Measurements from ENCODE around the gene NAA38.

NAA38 gene

GRCh38 chr17:7832431-7832830 lies 24.9 kb downstream of the NAA38 start:
- H4K91ac ChIP-seq (ENCODE audit: low read depth, low read length) = no peak overlapping the region
- DNase-seq = no peak
- no CpG with 5 or more reads among the region's 10 CpGs for WGBS (ENCODE audit: extremely low coverage, insufficient coverage, insufficient read length)
- H3K9me3 ChIP-seq (ENCODE audit: insufficient read depth, low read depth, low read length) = peaks cover 2% of the 10 kb centered on the region
- H2AK5ac ChIP-seq (ENCODE audit: low read length) = no peak overlapping the region
- H2BK12ac ChIP-seq (ENCODE audit: low read length) = no peak overlapping the region
- H3K9ac ChIP-seq (ENCODE audit: low read length) = no peak overlapping the region
- no peak overlapping the region for H4K8ac ChIP-seq (ENCODE audit: low read depth, low read length)
- no peak overlapping the region for H2AFZ ChIP-seq (ENCODE audit: insufficient read depth, low read length, poor library complexity)
- peaks cover 12 to 14% of the 10 kb centered on the region in 2 experiments for H3K4me1 ChIP-seq (ENCODE audit: control insufficient read depth in 1 of 2, insufficient read depth in 2 of 2, low read length in 2 of 2)
- no peak overlapping the region for H3K23ac ChIP-seq (ENCODE audit: low read length)
- H3K14ac ChIP-seq (ENCODE audit: low read length) = no peak overlapping the region
- H3K79me2 ChIP-seq (ENCODE audit: control insufficient read depth, insufficient read depth, low read length, poor library complexity) = peaks cover 2% of the 10 kb centered on the region
- H3K27me3 ChIP-seq (ENCODE audit: insufficient read depth, low read length) = no peaks in the 10 kb centered on the region
- H3K4ac ChIP-seq (ENCODE audit: low read depth, low read length) = no peak overlapping the region
- H3K36me3 ChIP-seq (ENCODE audit: control insufficient read depth in 1 of 2, insufficient read depth in 2 of 2, low read length in 2 of 2) = no peaks in the 10 kb centered on the region
- no peak overlapping the region for H4K12ac ChIP-seq (ENCODE audit: low read depth, low read length)
- no peak overlapping the region for H2BK5ac ChIP-seq (ENCODE audit: low read depth, low read length, poor library complexity)
- no peak overlapping the region for H3K18ac ChIP-seq (ENCODE audit: low read length)
- H3K4me2 ChIP-seq (ENCODE audit: low read length) = no peak overlapping the region
- peaks cover 12% of the 10 kb centered on the region for H3K79me1 ChIP-seq (ENCODE audit: low read length)
- H3K4me3 ChIP-seq (ENCODE audit: low read depth, low read length) = no peak overlapping the region
- H2BK120ac ChIP-seq (ENCODE audit: insufficient read depth, low read length, poor library complexity) = no peak overlapping the region
- H3K27ac ChIP-seq (ENCODE audit: low read depth, low read length) = no peak overlapping the region

GRCh38 chr17:7831233-7831632 lies 26.1 kb downstream of the NAA38 start:
- Histone ChIP-seq H3K9ac (ENCODE audit: low read length) (no peak overlapping the region), H2AFZ (ENCODE audit: insufficient read depth, low read length, poor library complexity) (no peak overlapping the region), H3K23ac (ENCODE audit: low read length) (no peak overlapping the region), H3K9me3 (ENCODE audit: insufficient read depth, low read depth, low read length) (peaks cover 2% of the 10 kb centered on the region), H3K27me3 (ENCODE audit: insufficient read depth, low read length) (no peaks in the 10 kb centered on the region), H3K27ac (ENCODE audit: low read depth, low read length) (no peak overlapping the region), H3K14ac (ENCODE audit: low read length) (no peak overlapping the region), H3K4me1 (ENCODE audit: control insufficient read depth in 1 of 2, insufficient read depth in 2 of 2, low read length in 2 of 2) (peaks cover 7 to 10% of the 10 kb centered on the region in 2 experiments), H2BK12ac (ENCODE audit: low read length) (no peak overlapping the region), H3K4me2 (ENCODE audit: low read length) (no peak overlapping the region), H3K36me3 (ENCODE audit: control insufficient read depth in 1 of 2, insufficient read depth in 2 of 2, low read length in 2 of 2) (no peaks in the 10 kb centered on the region), H3K79me1 (ENCODE audit: low read length) (peaks cover 9% of the 10 kb centered on the region), H4K91ac (ENCODE audit: low read depth, low read length) (no peak overlapping the region), H3K4me3 (ENCODE audit: low read depth, low read length) (no peak overlapping the region), H2BK120ac (ENCODE audit: insufficient read depth, low read length, poor library complexity) (no peak overlapping the region), H3K4ac (ENCODE audit: low read depth, low read length) (no peak overlapping the region), H4K8ac (ENCODE audit: low read depth, low read length) (no peak overlapping the region), H3K18ac (ENCODE audit: low read length) (no peak overlapping the region), H3K79me2 (ENCODE audit: control insufficient read depth, insufficient read depth, low read length, poor library complexity) (peaks cover 2% of the 10 kb centered on the region), H4K12ac (ENCODE audit: low read depth, low read length) (no peak overlapping the region), H2BK5ac (ENCODE audit: low read depth, low read length, poor library complexity) (no peak overlapping the region), H2AK5ac (ENCODE audit: low read length) (no peak overlapping the region)
- WGBS (ENCODE audit: extremely low coverage, insufficient coverage, insufficient read length) = no CpG with 5 or more reads among the region's 7 CpGs
- no peak for DNase-seq

GRCh38 chr17:7830616-7831015 lies 26.7 kb downstream of the NAA38 start:
- peaks cover 7 to 10% of the 10 kb centered on the region in 2 experiments for H3K4me1 ChIP-seq (ENCODE audit: control insufficient read depth in 1 of 2, insufficient read depth in 2 of 2, low read length in 2 of 2)
- H3K23ac ChIP-seq (ENCODE audit: low read length) = no peak overlapping the region
- no peaks in the 10 kb centered on the region for H3K36me3 ChIP-seq (ENCODE audit: control insufficient read depth in 1 of 2, insufficient read depth in 2 of 2, low read length in 2 of 2)
- H2BK5ac ChIP-seq (ENCODE audit: low read depth, low read length, poor library complexity) = no peak overlapping the region
- H3K9ac ChIP-seq (ENCODE audit: low read length) = no peak overlapping the region
- H2AFZ ChIP-seq (ENCODE audit: insufficient read depth, low read length, poor library complexity) = no peak overlapping the region
- H3K79me1 ChIP-seq (ENCODE audit: low read length) = peaks cover 4% of the 10 kb centered on the region
- WGBS (ENCODE audit: extremely low coverage, insufficient coverage, insufficient read length) = 100% methylated on average over 1 of the region's 8 CpGs
- no peak for DNase-seq
- no peak overlapping the region for H2BK12ac ChIP-seq (ENCODE audit: low read length)
- no peak overlapping the region for H2BK120ac ChIP-seq (ENCODE audit: insufficient read depth, low read length, poor library complexity)
- no peak overlapping the region for H4K8ac ChIP-seq (ENCODE audit: low read depth, low read length)
- H3K4ac ChIP-seq (ENCODE audit: low read depth, low read length) = no peak overlapping the region
- no peak overlapping the region for H3K14ac ChIP-seq (ENCODE audit: low read length)
- H4K91ac ChIP-seq (ENCODE audit: low read depth, low read length) = no peak overlapping the region
- no peak overlapping the region for H2AK5ac ChIP-seq (ENCODE audit: low read length)
- H3K4me3 ChIP-seq (ENCODE audit: low read depth, low read length) = no peak overlapping the region
- H3K4me2 ChIP-seq (ENCODE audit: low read length) = no peak overlapping the region
- H3K79me2 ChIP-seq (ENCODE audit: control insufficient read depth, insufficient read depth, low read length, poor library complexity) = no peaks in the 10 kb centered on the region
- H3K9me3 ChIP-seq (ENCODE audit: insufficient read depth, low read depth, low read length) = peaks cover 2% of the 10 kb centered on the region
- H3K18ac ChIP-seq (ENCODE audit: low read length) = no peak overlapping the region
- no peak overlapping the region for H3K27ac ChIP-seq (ENCODE audit: low read depth, low read length)
- H4K12ac ChIP-seq (ENCODE audit: low read depth, low read length) = no peak overlapping the region
- H3K27me3 ChIP-seq (ENCODE audit: insufficient read depth, low read length) = no peaks in the 10 kb centered on the region

GRCh38 chr17:7825206-7825990 lies 32.0 kb downstream of the NAA38 start:
- H2BK120ac ChIP-seq (ENCODE audit: insufficient read depth, low read length, poor library complexity) = no peak overlapping the region
- no peaks in the 10 kb centered on the region for H3K27me3 ChIP-seq (ENCODE audit: insufficient read depth, low read length)
- no peak overlapping the region for H2AK5ac ChIP-seq (ENCODE audit: low read length)
- no peak overlapping the region for H3K4me2 ChIP-seq (ENCODE audit: low read length)
- no peak overlapping the region for H4K91ac ChIP-seq (ENCODE audit: low read depth, low read length)
- no peak overlapping the region for H3K4me3 ChIP-seq (ENCODE audit: low read depth, low read length)
- H3K14ac ChIP-seq (ENCODE audit: low read length) = no peak overlapping the region
- no peak overlapping the region for H3K27ac ChIP-seq (ENCODE audit: low read depth, low read length)
- H3K18ac ChIP-seq (ENCODE audit: low read length) = no peak overlapping the region
- no peak overlapping the region for H3K9ac ChIP-seq (ENCODE audit: low read length)
- peaks cover 3 to 9% of the 10 kb centered on the region in 2 experiments for H3K4me1 ChIP-seq (ENCODE audit: control insufficient read depth in 1 of 2, insufficient read depth in 2 of 2, low read length in 2 of 2)
- no peaks in the 10 kb centered on the region for H3K9me3 ChIP-seq (ENCODE audit: insufficient read depth, low read depth, low read length)
- H2AFZ ChIP-seq (ENCODE audit: insufficient read depth, low read length, poor library complexity) = no peak overlapping the region
- no peaks in the 10 kb centered on the region for H3K79me2 ChIP-seq (ENCODE audit: control insufficient read depth, insufficient read depth, low read length, poor library complexity)
- no peak overlapping the region for H3K4ac ChIP-seq (ENCODE audit: low read depth, low read length)
- no peak overlapping the region for H4K12ac ChIP-seq (ENCODE audit: low read depth, low read length)
- no peak overlapping the region for H2BK5ac ChIP-seq (ENCODE audit: low read depth, low read length, poor library complexity)
- H4K8ac ChIP-seq (ENCODE audit: low read depth, low read length) = no peak overlapping the region
- H2BK12ac ChIP-seq (ENCODE audit: low read length) = no peak overlapping the region
- no peak overlapping the region for H3K23ac ChIP-seq (ENCODE audit: low read length)
- no peak for DNase-seq
- WGBS (ENCODE audit: extremely low coverage, insufficient coverage, insufficient read length) = no CpG with 5 or more reads among the region's 12 CpGs
- H3K36me3 ChIP-seq (ENCODE audit: control insufficient read depth in 1 of 2, insufficient read depth in 2 of 2, low read length in 2 of 2) = no peaks in the 10 kb centered on the region
- H3K79me1 ChIP-seq (ENCODE audit: low read length) = no peaks in the 10 kb centered on the region
